GM06990 (cell line): ENCODE measurements around the gene ADAMTS17.

ENCODE experiments used
- DNase-seq: peaks from one replicate; pipeline ENCODE4 v3.0.0-alpha.2; 2011; ENCODE audit not compliant: insufficient read length; ENCODE audit errors: extremely low read depth
- H3K27me3 ChIP-seq: replicated peaks from 2 replicates; pipeline ENCODE4 v1.6.0; 2011; ENCODE audit warnings: low read length; ENCODE audit not compliant: control insufficient read depth, insufficient read depth
- H3K36me3 ChIP-seq: 2 replicates; pipeline ENCODE4 v1.5.1; 2011; ENCODE audit warnings: low read length; ENCODE audit not compliant: control insufficient read depth, insufficient read depth
- H3K4me3 ChIP-seq: replicated peaks from 2 replicates; pipeline ENCODE4 v1.5.1; 2011; ENCODE audit warnings: low read depth, mild to moderate bottlenecking, control low read depth, low read length
- TF ChIP-seq, protein P1 (sequence below): IDR thresholded peaks from 2 replicates; pipeline ENCODE4 v1.5.1; 2011; ENCODE audit warnings: low read length, control low read depth, mild to moderate bottlenecking, inconsistent platforms; ENCODE audit not compliant: insufficient read depth, poor library complexity, severe bottlenecking

The ADAMTS17 gene

DNA sequence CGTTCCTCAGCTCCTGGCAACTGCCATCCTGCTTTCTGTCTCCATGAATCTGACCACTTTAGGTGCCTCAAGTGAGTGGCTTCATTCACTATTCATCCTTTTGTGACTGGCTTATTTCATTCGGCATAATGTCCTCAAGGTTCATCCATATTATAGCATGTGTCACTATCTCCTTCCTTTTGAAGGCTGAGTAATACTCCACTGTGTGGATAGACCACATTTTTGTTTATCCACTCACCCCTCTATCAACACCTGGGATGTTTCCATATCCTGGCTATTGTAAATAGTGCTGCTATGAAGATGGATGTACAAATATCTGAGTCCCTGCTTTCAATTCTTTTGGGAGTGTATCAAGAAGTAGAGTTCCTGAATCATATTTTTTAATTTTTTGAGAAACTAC is 98.8 kb downstream of the ADAMTS17 start:
- no peak for DNase-seq
- TF ChIP-seq, protein P1, sequence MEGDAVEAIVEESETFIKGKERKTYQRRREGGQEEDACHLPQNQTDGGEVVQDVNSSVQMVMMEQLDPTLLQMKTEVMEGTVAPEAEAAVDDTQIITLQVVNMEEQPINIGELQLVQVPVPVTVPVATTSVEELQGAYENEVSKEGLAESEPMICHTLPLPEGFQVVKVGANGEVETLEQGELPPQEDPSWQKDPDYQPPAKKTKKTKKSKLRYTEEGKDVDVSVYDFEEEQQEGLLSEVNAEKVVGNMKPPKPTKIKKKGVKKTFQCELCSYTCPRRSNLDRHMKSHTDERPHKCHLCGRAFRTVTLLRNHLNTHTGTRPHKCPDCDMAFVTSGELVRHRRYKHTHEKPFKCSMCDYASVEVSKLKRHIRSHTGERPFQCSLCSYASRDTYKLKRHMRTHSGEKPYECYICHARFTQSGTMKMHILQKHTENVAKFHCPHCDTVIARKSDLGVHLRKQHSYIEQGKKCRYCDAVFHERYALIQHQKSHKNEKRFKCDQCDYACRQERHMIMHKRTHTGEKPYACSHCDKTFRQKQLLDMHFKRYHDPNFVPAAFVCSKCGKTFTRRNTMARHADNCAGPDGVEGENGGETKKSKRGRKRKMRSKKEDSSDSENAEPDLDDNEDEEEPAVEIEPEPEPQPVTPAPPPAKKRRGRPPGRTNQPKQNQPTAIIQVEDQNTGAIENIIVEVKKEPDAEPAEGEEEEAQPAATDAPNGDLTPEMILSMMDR = no peak

DNA sequence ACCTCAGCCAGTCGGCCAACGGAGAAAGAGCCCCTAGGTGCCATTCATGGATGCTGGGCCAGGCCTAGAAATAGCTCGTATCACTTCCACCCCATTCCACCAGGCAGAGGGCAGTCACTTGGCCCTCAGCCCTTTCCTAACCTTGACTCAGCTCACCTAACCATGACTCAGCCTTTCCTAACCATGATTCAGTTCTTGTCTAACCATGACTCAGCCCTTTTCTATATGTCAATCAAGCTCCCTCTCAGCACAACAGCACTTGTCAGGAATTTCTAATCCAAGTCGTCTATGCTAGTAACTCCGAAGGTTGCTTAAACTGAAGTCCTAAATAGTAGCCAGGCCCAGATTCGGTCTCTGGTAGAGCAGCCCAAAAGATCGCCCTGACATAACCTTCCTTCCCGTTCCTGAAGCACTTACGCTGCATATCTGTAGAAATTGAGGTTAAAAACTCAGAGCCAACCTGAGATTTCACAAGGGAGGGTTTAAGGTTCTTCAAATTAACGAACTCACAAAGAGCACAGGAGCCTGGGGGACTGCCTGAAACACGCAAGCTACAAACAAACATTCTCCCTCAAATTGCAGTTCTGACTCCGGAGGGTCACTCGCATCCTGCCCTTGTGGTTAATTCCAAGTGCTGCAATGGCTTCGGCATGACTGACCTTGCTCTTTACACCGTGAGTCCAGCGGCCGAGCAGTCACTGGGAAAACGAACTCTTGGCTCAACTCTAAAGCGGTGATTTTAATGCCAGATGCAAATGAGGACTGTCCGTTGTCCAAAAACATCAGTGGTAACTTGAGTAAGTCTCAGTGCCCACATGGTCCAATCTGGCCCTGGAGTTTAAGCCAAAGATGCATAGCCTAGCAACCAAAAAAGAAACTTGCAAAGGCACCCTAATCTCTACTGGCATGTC is 99.9 kb downstream of the ADAMTS17 start:
- Histone ChIP-seq H3K36me3 (no peaks in the 10 kb centered on the region), H3K4me3 (no peak overlapping the region), H3K27me3 (no peaks in the 10 kb centered on the region)
- no peak for DNase-seq
- TF ChIP-seq, protein P1 = no peak

More for the DNA sequence above, 98.8 kb downstream of the ADAMTS17 start:
- Histone ChIP-seq H3K4me3 (no peak overlapping the region), H3K27me3 (no peaks in the 10 kb centered on the region), H3K36me3 (no peaks in the 10 kb centered on the region)

DNA sequence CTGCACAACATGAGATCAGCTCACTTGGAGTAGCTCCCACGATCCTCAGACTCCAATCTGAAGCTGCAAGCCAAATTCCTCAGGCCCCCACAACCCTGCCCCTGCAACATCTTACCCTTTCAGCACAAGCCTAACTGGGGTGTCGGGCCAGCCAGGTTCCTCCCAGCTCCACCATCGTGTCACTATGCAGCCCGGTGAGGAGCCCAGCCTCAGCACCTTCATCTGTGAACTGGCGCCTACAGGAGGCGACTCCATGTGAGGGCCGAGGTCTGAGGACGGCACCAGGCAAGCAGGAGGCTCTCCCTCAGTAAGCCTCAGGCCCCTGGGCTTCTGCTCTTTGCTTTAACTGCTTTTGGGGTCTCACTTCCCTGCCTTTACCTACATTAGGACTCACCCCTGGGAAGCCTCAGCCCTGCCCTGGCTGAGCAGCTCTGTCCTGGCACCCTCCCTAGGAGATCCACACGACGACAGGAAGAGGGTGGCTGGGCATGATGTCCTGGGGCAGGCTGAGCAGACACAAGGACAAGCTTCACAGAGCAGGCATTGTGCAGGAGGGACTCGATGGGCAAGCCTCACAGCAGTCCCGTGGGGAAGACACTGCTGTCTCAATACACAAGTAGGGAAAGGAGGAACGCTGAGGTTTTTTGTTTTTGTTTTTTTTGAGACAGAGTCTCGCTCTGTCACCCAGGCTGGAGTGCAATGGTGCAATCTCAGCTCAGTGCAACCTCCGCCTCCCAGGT is 104.6 kb downstream of the ADAMTS17 start:
- no peak overlapping the region for H3K4me3 ChIP-seq
- no peaks in the 10 kb centered on the region; the same call in none of the 2 replicates for H3K27me3 ChIP-seq
- TF ChIP-seq, protein P1 = no peak
- no peaks in the 10 kb centered on the region for H3K36me3 ChIP-seq
- DNase-seq = no peak

DNA sequence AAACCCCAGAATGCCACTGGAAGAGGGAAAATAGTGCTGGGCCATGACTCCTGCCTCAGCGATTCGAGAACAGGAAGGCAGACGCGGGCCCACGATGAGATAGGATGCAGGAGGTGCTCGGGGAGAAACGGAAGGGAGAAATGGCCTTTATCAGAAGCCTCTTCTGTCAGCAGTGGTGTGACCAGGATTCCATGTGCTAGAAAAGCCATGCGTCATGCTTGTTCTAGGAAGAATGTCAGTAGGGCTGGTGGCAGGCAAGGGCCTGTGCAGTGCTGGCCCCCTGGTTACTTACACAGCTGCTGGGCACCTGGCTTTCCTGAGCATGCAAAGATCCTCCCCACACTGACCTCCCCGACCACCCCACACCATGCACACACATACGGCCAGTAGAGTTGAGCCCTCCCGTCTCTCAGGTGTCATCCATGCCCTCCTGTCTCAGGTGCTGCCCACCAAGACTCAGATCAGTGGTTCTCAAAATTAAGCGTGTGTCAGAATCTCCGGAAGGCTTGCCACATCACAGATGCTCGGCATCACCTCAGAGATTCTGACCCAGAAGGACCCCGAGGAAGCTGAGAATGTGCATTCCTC is 106.7 kb downstream of the ADAMTS17 start:
- no peaks in the 10 kb centered on the region; the same call in none of the 2 replicates for H3K27me3 ChIP-seq

More for the DNA sequence above, 106.7 kb downstream of the ADAMTS17 start:
- TF ChIP-seq, protein P1 = no peak
- Histone ChIP-seq H3K36me3 (no peaks in the 10 kb centered on the region), H3K4me3 (no peak overlapping the region)
- no peak for DNase-seq
